GM19395 (cell line): ENCODE results near the gene CXCL10.
"Not testable (repeated sequence)": the region's sequence is repeated elsewhere in the genome, so short reads cannot be mapped to it uniquely, and the experiment has no call there.

Experiments
- ATAC-seq: cut with Tn5 transposase; IDR thresholded peaks from one replicate; pipeline ENCODE4 v1.9.1; 2021; ENCODE audit warnings: mild to moderate bottlenecking, moderate library complexity; ENCODE audit not compliant: unreplicated experiment

Gene CXCL10

GRCh38 chr4:76029300-76029699, 6.0 kb upstream of the CXCL10 start:
- ATAC-seq: no peak

DNA sequence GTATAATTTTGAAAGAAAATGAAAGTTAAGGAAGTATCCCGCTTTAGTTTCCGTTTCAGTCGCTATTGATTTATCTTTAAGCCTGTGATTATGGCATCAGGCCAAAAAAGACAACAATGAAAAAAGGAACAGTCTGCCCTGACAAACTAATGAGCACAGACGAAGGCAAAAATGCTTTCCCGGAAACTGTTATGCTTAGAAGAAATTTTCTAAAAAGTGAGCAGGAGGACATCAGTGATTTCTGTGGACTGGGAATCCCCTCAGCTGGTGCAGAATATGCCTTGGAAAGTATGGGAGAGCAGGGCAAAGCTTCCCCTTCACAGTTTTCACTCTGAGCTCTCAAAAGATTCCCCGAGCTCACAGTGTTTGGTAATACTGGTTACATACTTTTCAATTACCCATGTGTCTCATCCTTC, 5.1 kb upstream of the CXCL10 start:
- ATAC-seq: no peak

GRCh38 chr4:76024065-76024464, 768 bp upstream of the CXCL10 start:
- no peak for ATAC-seq

DNA sequence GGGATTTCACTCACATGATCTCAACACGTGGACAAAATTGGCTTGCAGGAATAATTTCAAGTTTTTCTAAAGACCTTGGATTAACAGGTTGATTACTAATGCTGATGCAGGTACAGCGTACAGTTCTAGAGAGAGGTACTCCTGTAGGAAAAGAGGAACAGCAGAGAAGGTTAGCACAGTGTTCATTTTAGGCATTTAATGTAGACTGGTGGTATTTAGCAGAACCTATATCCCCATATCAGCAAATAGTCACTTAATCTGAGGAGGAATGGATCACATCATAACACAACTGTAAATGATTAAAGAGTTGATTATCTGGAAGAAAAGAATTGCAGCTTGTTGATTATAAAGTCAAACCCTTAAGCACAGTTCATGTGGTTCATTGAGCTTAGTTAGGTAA, 620 bp downstream of the CXCL10 start:
- no peak for ATAC-seq

DNA sequence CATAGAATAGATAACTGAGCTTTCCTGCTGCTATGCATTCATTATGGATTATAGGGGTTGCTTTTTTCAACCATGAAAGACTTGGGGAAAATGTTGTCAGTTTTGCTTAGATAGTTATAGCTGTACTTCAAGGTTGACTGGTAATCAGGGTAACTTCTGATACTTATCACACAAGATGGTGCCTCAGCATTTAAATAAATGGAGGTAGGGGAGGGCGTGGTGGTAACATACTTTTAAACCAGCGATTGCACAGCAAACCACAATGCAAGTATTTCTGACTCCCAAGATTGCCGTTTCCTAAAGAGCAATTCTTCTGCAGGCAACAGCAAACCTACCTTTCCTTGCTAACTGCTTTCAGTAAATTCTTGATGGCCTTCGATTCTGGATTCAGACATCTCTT, 1.3 kb downstream of the CXCL10 start:
- no peak for ATAC-seq

DNA sequence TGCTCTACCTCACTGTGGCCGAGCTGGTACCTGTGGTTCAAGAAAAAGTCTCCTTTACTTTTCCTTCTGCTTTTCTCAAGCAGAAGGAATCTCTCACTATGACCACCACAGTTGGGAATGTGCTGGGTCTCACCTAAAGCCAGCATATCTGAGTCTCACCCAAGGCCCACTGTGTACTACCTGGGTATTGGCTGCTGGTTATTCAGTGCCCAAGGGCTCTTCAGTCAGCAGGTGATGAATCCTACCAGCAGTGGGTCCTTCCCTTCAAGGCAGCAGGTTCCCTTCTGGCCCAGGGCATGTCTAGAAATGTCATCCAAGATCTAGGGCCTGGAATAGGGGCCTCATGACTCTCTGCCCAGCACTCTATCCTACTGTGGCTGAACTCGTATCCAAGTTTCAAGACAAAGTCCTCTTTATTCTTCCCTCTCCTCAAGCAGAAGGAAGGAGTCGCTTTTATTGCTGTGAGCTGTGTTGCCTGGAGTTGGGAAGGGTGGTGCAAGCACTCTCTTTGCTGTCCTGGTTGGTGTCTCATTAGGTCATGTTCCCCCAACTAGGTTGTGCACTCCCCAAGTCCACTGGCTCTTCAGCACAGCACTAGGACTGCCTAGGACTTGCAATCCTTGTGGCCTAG, 6.1 kb downstream of the CXCL10 start:
- ATAC-seq: no peak

- ATAC-seq: peak; percentile 74
These were observed 6.9 kb downstream of the CXCL10 start for GRCh38 chr4:76016393-76016792.

GRCh38 chr4:76013540-76013939, 9.8 kb downstream of the CXCL10 start:
- no peak for ATAC-seq

- no peak for ATAC-seq
These were observed 10.9 kb downstream of the CXCL10 start for GRCh38 chr4:76012388-76012801.

GRCh38 chr4:76011700-76012387, 11.5 kb downstream of the CXCL10 start:
- ATAC-seq: peak; percentile 75

GRCh38 chr4:76011018-76011670, 12.2 kb downstream of the CXCL10 start:
- no peak for ATAC-seq

- ATAC-seq: no peak
These were observed 12.7 kb downstream of the CXCL10 start for GRCh38 chr4:76010576-76010975.

- no peak for ATAC-seq
These were observed 14.0 kb downstream of the CXCL10 start for GRCh38 chr4:76009311-76009710.

- no peak for ATAC-seq
These were observed 16.0 kb downstream of the CXCL10 start, which contains the start of gene CXCL9 for GRCh38 chr4:76007089-76007862. CXCL9 (minus strand) TSS chr4:76007509; CDS start chr4:76007449, 60 bp downstream.

DNA sequence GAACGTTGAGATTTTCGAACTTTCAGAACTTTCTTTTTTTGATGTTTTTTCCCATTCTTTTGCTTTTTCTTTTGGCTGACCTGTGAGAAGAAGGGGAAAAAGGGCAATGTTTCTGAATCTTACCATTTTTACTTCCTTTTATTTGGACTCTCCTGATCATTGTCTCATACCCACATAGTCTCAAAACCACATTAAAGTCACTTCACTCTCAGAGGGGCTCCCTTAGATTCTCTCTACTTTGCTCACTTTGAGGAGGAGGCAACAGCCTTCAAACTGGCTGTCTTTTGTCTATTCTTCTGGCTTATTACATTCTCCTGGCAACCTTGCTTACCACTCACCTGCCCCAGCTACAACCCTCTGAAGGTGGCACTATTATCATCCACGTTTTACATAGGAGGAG, 19.7 kb downstream of the CXCL10 start:
- ATAC-seq: no peak

DNA sequence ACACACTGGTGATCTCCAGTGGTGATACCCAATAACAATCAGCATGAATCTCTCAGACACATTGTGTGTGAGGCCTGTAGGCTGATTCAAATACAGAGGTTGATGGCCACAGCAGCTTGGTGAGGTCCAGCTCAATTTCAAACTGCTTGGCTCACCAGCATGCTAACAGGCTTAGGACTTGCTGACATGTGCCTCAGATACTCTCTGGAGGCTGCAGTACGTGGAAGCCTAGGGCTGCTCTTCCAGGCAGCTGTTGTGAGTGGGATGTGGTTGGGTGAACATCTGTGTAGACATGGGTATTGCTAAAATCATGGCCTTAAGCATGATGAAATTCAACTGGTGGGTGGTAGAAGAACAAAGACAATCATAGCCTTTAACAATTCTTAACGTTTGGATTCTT, 20.3 kb downstream of the CXCL10 start:
- ATAC-seq: no peak

DNA sequence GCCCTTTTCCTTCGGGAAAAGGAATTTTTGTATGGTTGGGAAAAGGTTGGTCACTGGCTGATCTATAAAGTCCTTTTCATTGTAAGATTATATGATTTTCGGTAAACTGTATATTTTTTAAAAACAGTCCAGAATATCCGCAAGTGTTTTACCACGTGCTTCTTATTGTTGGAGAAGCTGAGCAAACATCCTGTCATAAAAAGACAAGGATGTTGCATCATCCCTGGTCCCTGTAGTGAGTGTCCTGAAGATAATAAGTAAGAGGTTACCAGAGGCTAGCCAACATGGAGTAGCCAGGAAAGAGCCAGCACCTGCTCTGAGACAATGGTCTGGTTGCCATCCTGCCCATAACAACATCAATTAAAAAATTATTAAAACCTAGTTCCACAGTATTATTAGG, 21.1 kb downstream of the CXCL10 start:
- no peak for ATAC-seq

DNA sequence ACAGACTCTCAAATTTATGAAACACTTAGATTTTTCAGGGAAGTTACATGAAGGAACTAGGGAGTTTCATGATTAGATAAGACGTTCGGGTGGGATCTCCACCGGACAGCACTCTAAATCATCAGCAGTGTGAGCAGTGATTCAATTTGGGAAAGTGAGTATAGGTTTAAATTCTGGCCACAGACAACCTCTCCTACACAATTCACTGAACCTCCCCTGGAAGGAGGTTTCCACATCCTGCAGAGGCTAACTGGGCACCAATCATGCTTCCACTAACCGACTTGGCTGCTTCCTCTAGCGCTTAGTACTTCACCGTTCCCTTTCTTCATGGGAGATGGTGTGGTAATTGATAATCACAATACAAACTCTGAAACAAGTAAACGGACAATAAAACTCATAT, 21.6 kb downstream of the CXCL10 start:
- ATAC-seq: no peak

DNA sequence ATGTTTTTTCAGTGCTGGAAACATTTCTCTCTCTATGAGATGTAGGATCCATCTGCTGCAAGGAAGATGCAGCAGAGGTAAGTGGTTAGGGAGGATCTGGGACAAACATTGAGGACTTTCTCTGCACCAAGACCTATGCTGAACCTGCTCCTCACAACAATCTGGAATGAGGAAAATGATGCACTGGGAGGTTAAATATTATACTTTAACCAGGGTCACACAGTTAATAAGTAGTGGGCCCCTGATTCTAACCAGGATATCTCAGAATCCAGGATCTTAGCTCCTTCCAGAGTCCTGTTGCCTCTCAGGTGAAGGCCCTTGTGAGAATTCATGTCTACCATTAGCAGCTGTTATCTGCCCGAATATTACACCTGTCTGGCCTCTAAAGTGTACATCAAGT, 23.0 kb downstream of the CXCL10 start:
- ATAC-seq: no peak

GRCh38 chr4:75998525-75999147, 24.7 kb downstream of the CXCL10 start:
- not testable (repeated sequence) for ATAC-seq

DNA sequence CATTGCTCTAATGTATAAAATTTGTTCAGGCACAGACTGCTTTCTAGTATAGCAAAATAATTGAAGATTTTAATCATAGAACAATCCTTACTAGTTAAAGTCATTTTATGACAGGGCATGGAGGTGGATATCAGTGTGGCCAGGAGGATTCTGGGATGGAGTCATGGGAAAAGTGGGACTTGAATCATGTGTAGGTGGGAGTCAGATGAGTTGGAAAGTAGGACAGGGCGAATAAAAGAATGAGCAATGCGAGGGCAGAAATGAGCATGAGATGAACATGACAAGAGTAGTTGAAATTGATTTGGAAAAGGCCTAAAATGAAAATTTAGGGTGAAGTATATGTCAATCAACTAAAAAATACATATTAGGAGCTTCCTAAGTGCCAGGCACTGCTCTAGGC, 25.4 kb downstream of the CXCL10 start:
- ATAC-seq: no peak
